DND-41 (cell line): ENCODE results near the gene UBTD1.
A peak's percentile ranks its signal among the peaks of the same experiment; 100 is the strongest.

ENCODE experiments used
- ATAC-seq: fragments of 200-7000 bp; cut with Tn5 transposase; 3 replicates; pipeline ENCODE4 v1.9.1; 2021; ENCODE audit warnings: low read depth; ENCODE audit not compliant: insufficient read depth
- DNase-seq: peaks from one replicate; pipeline ENCODE4 v3.0.0-alpha.2; 2020
- H2AFZ ChIP-seq: 2 replicates; pipeline ENCODE4 v1.6.0; 2012; ENCODE audit warnings: low read depth, low read length
- H3K27ac ChIP-seq: 2 replicates; pipeline ENCODE4 v1.5.1; 2012; ENCODE audit warnings: low read length, inconsistent platforms
- H3K27me3 ChIP-seq: fragments of 200-600 bp; sonication (generic); 2 replicates; pipeline ENCODE4 v1.6.0; 2012; ENCODE audit warnings: low read length, mild to moderate bottlenecking, inconsistent platforms; ENCODE audit not compliant: insufficient read depth, poor library complexity
- H3K36me3 ChIP-seq: 2 replicates; pipeline ENCODE4 v1.5.1; 2012; ENCODE audit warnings: low read length, inconsistent platforms; ENCODE audit not compliant: insufficient read depth
- H3K4me1 ChIP-seq: 2 replicates; pipeline ENCODE4 v1.5.1; 2012; ENCODE audit warnings: mild to moderate bottlenecking, low read length; ENCODE audit not compliant: insufficient read depth
- H3K4me2 ChIP-seq: 2 replicates; pipeline ENCODE4 v1.6.0; 2012; ENCODE audit warnings: mild to moderate bottlenecking, moderate library complexity, low read length, inconsistent platforms; ENCODE audit not compliant: insufficient read depth
- H3K4me3 ChIP-seq, 2 experiments: fragments of 200-600 bp in 1 of 2; shearing (Covaris generic) in 1 of 2; 2 replicates each; pipeline ENCODE4 v1.5.1; 2012 to 2016; ENCODE audit warnings: inconsistent platforms in 2 of 2, low read length in 2 of 2, mild to moderate bottlenecking in 2 of 2, low read depth in 1 of 2, moderate library complexity in 1 of 2
- H3K79me2 ChIP-seq: 2 replicates; pipeline ENCODE4 v1.6.0; 2012; ENCODE audit warnings: low read length, inconsistent platforms; ENCODE audit not compliant: insufficient read depth
- H3K9ac ChIP-seq: 2 replicates; pipeline ENCODE4 v1.6.0; 2012; ENCODE audit warnings: low read depth, mild to moderate bottlenecking, inconsistent platforms, low read length, moderate library complexity
- H3K9me3 ChIP-seq: 2 replicates; pipeline ENCODE4 v1.5.1; 2012; ENCODE audit warnings: low read length, moderate library complexity, mild to moderate bottlenecking, inconsistent platforms; ENCODE audit not compliant: insufficient read depth, severe bottlenecking
- H4K20me1 ChIP-seq: 2 replicates; pipeline ENCODE4 v1.6.0; 2012; ENCODE audit warnings: low read length; ENCODE audit not compliant: insufficient read depth
- CTCF ChIP-seq: IDR thresholded peaks from 2 replicates; pipeline ENCODE4 v1.5.1; 2012; ENCODE audit warnings: borderline replicate concordance, low read length, moderate library complexity, mild to moderate bottlenecking; ENCODE audit not compliant: poor library complexity, severe bottlenecking; ENCODE audit errors: extremely low read depth
- EZH2 ChIP-seq: IDR thresholded peaks from 3 replicates; pipeline ENCODE4 v1.6.1; 2012; ENCODE audit warnings: borderline replicate concordance, low read depth, mild to moderate bottlenecking, moderate library complexity, low read length, inconsistent platforms; ENCODE audit not compliant: severe bottlenecking

UBTD1 gene

GRCh38 chr10:97498841-97499560, at the start of gene UBTD1:
Gene UBTD1, plus strand, starts transcription at chr10:97498924. Its CDS starts 280 bp downstream, at chr10:97499204.
- H3K27me3 ChIP-seq: peaks cover 32% of the 10 kb centered on the region
- peak within 1 kb of the TSS; percentile 92 for H2AFZ ChIP-seq
- H3K79me2 ChIP-seq: peaks cover 42% of the 10 kb centered on the region
- H3K4me2 ChIP-seq: peak within 1 kb of the TSS; percentile 92
- DNase-seq: peak; percentile 44
- peaks cover 40% of the 10 kb centered on the region for H3K4me1 ChIP-seq
- peak within 1 kb of the TSS; percentile 61 to 94 for H3K4me3 ChIP-seq
- ATAC-seq: peak; percentile 2; the same call in 1 of the 3 replicates
- peaks cover 8% of the 10 kb centered on the region for H3K36me3 ChIP-seq
- peaks cover 44% of the 10 kb centered on the region for H4K20me1 ChIP-seq
- TF ChIP-seq EZH2 (peak; percentile 38), CTCF (peak; percentile 5)
- H3K9ac ChIP-seq: peak within 1 kb of the TSS; percentile 70
- no peaks in the 10 kb centered on the region for H3K9me3 ChIP-seq
- H3K27ac ChIP-seq: peak within 1 kb of the TSS; percentile 81

GRCh38 chr10:97450828-97451227, 47.9 kb upstream of the UBTD1 start:
- TF ChIP-seq EZH2 (no peak), CTCF (no peak)

GRCh38 chr10:97451605-97452004, 47.1 kb upstream of the UBTD1 start:
- DNase-seq (no peak), ATAC-seq (no peak)
- H3K4me3 ChIP-seq: no peak overlapping the region
- no peaks in the 10 kb centered on the region for H3K27me3 ChIP-seq
- H3K79me2 ChIP-seq: peaks cover 57% of the 10 kb centered on the region
- no peaks in the 10 kb centered on the region for H3K9me3 ChIP-seq
- H3K9ac ChIP-seq: no peak overlapping the region
- peaks cover 17% of the 10 kb centered on the region for H3K4me1 ChIP-seq
- H2AFZ ChIP-seq: no peak overlapping the region
- no peak overlapping the region for H3K4me2 ChIP-seq
- TF ChIP-seq EZH2 (no peak), CTCF (no peak)
- peaks cover 55% of the 10 kb centered on the region for H3K36me3 ChIP-seq
- H4K20me1 ChIP-seq: peaks cover 12% of the 10 kb centered on the region
- no peak overlapping the region for H3K27ac ChIP-seq

More at GRCh38 chr10:97450828-97451227, 47.9 kb upstream of the UBTD1 start:
- ATAC-seq (no peak), DNase-seq (no peak)
- Histone ChIP-seq H3K4me3 (no peak overlapping the region), H3K4me1 (peaks cover 18% of the 10 kb centered on the region), H2AFZ (no peak overlapping the region), H3K79me2 (peaks cover 63% of the 10 kb centered on the region), H3K27ac (no peak overlapping the region), H3K9me3 (no peaks in the 10 kb centered on the region), H3K27me3 (no peaks in the 10 kb centered on the region), H3K4me2 (no peak overlapping the region), H4K20me1 (peaks cover 12% of the 10 kb centered on the region; the same call in 1 of the 2 replicates), H3K9ac (no peak overlapping the region), H3K36me3 (peaks cover 47% of the 10 kb centered on the region)
